ENCODE data around the gene KRTAP4-7.
"Not testable (repeated sequence)": the region's sequence is repeated elsewhere in the genome, so short reads cannot be mapped to it uniquely, and the experiment has no call there.

The KRTAP4-7 gene

DNA sequence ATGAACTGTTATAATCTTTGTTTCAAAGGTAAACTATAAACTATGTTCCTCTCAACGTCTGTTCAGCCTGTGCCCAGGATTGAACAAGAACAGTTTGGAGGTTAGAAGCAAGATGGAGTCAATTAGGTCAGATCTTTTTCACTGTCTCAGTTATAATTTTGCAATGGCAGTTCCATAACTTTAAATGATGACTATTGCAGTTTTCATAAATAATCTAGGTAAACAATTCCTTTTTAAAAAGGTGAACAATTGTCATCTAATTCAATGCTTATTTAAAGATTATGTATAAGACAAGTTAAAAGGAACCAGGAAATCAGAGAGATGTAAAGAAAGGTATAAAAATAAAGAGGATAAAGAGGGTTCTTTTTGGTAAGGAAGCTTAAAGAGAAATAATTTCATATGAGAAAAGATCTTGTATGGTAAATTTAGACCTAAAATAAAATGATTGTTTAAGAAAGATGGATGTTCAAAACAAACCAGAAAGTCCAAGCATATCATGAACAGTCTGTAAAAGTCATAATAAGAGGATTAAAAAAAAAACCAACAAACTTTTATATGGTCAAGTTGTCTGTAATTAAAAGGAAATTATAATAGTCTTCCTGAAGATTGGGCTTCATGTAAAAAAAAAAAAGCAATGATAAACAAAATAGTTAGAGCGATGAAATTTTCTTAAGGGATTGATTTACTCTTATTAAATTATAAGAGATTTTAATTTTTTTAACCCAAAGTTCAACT, 27.4 kb downstream of the KRTAP4-7 start:
- FAIRE-seq, result no peak

DNA sequence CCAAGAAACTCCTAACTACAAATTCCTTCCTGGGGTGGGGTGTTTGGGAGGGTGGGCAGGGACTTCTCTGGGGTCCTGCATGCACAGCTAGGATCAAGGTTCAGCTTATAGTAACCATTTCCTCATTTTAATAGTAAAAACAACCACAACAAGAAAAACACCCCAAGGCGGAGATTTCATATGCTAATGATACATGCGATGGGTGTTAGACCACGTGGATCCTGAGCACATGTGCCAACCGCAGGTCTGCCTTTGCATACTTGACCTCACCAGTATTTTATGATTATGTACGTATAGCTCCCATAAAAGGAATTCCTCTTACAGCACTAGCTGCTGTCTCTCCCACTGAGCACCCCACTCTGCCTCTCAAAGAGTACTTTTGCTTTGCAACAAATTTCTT, 32.3 kb downstream of the KRTAP4-7 start:
- FAIRE-seq, result no peak

DNA sequence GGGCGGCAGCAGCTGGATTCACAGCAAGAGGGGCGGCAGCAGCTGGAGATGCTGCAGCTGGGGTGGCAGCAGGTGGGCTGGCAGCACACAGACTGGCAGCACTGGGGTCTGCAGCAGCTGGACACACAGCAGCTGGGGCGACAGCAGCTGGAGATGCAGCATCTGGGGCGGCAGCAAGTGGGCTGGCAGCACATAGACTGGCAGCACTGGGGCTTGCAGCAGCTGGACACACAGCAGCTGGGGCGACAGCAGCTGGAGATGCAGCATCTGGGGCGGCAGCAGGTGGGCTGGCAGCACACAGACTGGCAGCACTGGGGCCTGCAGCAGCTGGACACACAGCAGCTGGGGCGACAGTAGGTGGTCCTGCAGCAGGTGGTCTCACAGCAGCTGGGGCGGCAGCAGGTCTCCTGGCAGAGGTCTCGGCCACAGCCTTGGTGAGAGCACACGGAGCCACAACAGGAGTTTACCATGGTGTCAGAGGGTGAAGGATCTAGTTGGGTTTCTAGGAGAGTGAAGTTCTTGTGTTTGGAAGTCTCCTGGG, 34.0 kb downstream of the KRTAP4-7 start, which contains the start of gene KRTAP4-11:
Gene KRTAP4-11, minus strand, starts transcription at position 528 of the 541 bp plus-strand sequence. Its CDS starts 58 bp downstream, at position 470.
- not testable (repeated sequence) for FAIRE-seq

DNA sequence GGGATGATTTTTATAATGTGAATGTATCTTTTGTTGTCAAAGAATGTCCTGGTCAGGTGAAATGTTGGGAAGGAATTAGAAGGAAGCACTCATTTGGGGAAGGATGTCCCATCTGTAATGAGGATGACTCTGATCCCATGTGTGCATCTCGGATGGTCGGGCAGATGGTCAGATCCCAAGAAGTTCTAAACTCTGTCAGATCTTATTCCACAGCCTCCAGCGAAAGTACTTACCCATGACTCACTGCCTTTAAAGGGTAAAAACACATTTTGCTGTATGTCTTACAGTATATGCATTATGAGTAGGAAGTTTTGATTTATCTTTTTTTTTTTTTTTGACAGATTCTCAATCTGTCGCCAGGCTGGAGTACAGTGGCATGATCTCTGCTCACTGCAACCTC, 34.8 kb downstream of the KRTAP4-7 start:
- no peak for FAIRE-seq

DNA sequence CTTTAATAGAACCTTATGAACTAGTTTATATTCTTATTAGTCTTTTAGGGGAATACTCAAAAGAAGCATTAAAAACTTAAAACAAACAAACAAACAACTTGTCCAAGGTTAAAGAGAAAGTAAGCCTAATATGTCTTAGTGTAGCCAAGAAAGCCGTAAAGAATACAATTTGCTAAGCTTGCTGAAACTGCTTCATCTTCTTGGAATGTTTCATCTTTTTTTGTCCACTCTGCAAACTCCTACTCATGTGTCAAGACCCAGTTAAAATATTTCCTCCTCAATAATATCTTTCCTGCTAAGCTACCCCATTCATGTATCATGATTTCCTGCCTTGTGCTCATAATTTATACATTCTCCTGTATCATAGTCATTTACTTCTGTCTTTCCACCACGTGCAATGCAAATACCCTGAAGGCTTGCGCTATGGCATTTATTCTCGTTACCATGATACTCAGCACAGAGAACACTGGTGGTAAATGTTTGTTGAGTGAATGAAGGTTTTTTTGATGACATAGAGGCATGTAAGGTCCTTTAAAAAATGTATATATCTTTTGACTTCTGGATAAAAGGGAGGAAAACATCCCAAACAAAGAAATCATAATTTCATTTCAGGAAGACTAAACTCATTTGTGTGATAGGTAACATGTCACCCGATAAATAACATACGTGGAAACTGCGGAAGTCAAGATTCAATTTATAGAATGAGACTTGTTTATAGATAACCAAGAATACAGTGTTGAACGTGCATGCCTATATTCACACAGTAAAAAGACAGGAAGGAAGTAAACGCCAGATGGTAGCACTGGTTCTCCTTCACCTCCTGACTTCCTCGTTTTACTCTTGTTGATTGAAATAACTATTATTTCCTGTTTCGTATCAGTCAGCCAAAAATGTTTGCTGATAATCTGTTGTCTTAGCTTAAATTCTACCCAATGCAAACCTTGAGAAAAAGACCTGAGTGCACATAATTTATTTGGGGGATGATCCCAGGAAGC, 36.0 kb downstream of the KRTAP4-7 start:
- peak; percentile 95 for FAIRE-seq

DNA sequence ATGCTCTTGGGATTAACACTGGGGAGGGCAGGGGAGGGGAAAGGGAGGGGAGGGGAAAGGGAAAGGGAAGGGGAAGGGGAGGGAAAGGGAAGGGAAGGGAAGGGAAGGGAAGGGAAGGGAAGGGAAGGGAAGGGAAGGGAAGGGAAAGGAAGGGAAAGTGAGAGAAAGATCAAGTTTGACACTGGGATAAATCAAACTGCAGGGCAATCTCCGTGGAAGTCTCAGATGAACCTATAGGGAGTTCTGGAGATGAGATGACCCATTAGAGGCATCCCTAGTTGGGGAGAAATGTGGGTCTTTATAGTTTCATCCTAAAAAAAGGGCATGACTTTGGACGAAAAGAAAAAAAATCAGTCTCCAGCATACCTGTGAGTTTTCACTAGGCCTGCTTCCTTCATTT, 37.8 kb downstream of the KRTAP4-7 start:
- no peak for FAIRE-seq

DNA sequence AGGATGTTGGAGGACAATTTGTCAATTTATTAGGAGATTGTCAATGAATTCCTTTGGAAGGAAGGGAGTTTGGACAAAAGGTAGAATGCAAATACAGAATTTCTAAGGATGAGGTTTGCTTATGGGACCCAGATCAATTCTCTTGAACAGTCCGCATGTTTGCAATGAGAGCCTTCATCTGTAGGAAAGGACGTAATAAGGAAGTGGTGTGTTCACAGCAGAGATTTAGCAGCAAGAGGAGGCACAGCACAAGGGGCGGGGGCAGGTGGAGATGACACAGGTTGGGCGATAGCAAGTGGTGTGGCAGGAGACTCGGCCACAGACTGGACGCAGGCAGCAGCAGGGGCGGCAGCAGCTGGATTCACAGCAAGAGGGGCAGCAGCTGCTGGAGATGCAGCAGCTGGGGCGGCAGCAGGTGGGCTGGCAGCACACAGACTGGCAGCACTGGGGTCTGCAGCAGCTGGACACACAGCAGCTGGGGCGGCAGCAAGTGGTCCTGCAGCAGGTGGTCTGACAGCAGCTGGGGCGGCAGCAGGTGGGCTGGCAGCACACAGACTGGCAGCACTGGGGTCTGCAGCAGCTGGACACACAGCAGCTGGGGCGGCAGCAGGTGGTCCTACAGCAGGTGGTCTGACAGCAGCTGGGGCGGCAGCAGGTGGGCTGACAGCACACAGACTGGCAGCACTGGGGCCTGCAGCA, 39.5 kb downstream of the KRTAP4-7 start:
- not testable (repeated sequence) for FAIRE-seq

DNA sequence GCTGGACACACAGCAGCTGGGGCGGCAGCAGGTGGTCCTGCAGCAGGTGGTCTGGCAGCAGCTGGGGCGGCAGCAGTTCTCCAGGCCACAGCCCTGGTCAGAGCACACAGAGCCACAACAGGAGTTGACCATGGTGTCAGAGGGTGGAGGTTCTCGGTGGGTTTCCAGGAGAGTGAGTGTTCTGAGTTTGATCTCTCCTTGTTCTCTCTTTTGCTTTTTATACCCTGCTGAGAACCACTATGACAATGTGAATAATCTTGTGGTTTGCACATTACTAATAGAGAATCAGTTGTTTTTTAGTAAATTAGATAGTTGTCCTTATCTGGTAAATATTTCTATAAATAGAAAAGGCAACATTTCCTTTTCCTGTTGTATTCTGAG, 40.0 kb downstream of the KRTAP4-7 start, which contains the start of gene KRTAP4-12:
Gene KRTAP4-12, minus strand, starts transcription at position 192 of the 381 bp plus-strand sequence. Its CDS starts 60 bp downstream, at position 132.
- not testable (repeated sequence) for FAIRE-seq

DNA sequence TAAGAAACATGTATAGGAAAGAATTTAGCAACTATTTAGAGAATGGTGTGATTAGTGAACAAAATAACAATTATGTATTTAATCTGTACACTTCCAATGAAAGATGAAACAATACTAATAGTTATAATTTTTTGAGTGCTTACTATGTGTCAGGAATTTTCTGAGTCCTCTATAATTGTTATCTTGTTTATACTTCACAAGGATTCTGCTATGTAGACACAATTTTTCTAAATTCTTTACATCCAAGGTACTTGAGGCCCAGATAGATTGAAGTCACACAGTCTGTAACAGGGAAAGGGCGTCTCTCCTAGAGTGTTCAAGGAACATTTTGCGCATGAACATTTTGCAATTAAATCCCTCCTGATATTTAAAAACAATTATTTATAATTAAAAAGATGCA, 41.1 kb downstream of the KRTAP4-7 start:
- FAIRE-seq, result no peak

DNA sequence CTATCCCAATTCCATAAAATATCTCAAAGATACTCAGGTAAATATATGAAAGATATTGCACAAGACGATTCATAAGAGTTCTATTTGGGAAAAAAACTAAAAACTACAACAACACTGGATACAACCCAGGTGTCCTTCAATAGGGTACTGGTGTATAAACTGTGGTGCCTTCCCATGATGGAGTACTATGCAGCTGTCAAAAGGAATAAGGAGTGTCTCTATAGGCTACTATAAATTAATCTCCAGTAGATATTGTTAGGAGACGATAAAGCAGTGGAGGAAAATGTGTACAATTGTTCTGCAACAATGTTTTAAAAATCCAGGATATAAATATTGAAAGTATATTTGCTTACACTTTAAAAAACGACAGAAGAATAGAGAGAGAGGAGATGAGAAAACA, 42.5 kb downstream of the KRTAP4-7 start:
- no peak for FAIRE-seq

DNA sequence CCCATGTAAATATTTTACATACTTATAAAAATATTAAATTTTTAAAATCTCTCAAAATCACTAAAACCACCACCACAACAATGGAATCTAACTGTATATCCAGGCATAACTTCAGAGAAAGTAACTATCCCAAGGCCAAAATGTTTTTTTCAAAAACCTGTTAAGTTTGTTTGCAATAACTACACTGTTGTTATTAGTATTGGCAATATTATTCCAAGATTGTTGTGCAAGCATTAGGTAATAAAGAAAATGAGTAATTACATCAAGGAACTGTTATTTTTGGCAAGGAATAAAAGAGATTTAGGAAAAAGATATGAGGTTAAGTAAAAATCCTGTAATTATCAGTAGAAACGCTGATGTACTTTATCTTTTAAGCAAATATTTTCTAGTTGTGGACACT, 43.4 kb downstream of the KRTAP4-7 start:
- FAIRE-seq, result no peak

DNA sequence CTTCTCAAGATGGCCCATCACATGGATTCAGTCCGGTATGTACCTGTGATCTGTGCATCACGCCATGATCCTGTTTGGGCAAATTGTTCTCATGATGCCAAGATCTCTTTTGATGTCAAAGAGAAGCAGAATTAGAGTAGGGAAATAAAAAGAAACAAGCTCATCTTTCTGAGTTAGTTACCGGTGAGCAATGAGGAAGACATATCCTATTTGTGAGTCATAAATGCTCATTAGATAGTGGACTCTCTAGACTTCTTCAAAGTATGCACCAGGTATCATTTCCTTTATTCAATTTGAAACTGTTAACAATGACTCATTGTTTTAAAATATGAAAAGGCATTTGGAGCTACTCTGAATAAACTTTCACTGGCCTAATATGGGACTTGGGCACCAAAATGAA, 48.0 kb downstream of the KRTAP4-7 start:
- FAIRE-seq, result no peak

DNA sequence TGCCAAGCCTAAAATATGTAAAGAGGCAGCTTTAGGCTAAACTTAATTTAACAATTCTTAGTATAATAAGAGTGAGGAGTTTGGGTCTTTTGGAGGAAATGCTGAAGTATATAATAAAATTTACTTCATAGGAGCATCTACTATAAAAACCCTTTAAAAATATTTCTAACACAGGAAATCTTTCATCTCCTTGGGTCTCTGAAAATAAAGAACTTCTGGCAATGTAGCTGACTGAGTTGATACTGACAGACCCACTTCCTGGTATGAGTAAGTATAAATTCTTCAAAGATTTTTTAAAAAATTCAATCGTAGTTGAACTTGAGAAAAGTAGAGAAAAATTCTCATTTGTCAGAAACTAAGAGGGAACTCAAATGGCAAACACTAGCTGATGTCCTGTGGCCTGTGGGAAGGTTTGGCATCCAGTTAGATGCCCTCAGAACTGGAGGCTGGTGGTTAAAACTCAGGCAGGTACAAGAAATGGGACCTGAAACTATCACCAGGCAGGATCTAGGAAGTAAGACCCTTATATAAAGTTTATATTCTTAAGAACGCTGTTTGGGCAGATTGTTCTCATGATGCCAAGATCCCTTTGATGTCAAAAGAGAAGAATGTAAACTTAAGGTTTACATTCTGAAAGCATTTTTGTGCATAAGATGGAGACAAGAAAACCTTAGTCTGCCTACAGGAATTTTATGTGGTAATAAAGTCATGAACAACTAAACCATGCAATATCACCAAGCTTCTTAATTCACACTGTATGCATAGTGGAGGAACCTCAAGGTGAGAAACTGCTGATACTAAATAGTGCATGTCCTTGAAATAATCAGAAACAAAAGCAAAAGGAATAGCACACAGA, 50.2 kb downstream of the KRTAP4-7 start:
- FAIRE-seq, result no peak

All from endometrium (tissue), 2 donors.